Central memory CD4-positive, alpha-beta T cell (primary cell): Measurements from ENCODE around the gene PTCD3.

Experiments used
- DNase-seq: peaks from one replicate; pipeline ENCODE4 v3.0.0; 2022
- total RNA-seq, 3 experiments: gene quantifications; one replicate each; lab custom pipeline; 2026; lab: John Stamatoyannopoulos, UW

Gene PTCD3
- total RNA-seq, result 171 to 212 (median 176) reads per million in 3 experiments

DNA sequence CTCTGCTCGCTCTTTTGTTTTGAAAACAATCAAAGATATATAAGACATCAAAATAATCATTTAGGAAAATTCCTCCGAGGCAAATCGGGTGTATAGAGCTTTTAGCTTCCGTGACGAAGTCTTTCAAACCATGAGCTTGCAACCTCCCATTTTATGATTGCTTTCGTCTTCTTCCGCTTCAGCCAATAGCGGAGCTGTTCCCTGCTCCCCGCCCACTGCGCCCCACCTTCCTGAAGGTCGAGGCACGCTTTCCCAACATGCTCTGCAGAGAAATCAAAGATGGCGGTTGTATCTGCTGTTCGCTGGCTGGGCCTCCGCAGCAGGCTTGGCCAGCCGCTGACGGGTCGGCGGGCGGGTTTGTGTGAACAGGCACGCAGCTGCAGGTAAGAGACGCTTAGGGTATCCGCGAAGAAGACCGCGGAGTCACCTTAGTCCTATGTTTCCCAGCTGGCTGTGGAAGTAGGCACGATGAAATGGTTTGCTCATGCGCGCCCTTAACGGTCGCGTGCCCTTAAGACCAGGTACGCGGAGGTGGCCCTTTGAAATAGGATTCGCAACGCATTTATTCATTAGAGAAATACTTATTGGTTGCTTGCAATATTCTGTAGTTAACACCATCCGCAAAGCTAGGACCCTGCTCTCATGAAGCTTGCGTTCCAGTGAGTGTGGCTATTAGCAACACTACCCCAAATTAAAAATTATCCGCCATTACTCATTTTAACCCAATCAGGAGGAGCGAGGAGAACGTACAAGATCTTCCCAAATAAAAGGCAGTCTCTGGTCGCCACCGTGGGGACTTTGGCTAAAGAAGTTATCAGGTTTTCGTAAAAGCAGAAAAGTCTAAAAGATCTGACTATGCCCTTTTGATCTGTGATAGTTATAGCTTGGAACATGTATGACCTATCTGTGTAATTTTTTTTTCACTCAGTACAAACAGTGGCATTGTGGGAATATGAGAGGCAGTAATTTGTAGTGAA lies at the start of gene PTCD3:
Gene PTCD3 (plus strand): TSS at position 267 of the 977 bp plus-strand sequence. CDS start 13 bp downstream, at position 280.
- peak; percentile 92 for DNase-seq

DNA sequence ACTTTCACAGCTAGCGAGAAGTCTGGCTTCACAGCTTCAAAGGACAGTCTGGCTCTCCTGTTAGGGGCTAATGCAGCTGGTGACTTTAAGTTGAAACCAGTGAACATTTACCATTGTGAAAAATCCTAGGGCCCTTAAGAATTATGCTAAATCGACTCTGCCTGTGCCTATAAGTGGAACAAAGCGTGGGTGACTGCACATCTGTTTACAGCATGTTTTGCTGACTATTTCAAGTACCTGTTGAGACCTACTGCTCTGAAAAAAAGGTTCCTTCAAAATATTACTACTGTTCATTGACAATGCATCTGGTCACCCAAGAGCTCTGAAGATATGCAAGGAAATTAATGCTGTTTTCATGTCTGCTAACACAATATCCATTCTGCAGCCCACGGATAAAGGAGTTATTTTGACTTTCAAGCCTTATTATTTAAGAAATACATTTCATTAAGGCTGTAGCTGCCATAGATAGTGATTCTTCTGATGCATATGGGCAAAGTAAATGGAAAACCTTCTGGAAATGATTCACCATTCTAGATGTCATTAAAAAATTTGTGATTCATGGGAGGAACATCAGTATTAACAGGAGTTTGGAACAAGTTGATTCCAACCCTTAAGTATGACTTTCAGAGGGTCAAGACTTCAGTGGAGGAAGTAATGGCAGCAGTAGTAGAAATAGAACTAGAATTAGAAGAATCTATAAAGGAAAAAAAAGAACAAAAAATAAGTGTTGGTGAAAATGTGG lies 49.3 kb upstream of the PTCD3 start:
- DNase-seq, result no peak

DNA sequence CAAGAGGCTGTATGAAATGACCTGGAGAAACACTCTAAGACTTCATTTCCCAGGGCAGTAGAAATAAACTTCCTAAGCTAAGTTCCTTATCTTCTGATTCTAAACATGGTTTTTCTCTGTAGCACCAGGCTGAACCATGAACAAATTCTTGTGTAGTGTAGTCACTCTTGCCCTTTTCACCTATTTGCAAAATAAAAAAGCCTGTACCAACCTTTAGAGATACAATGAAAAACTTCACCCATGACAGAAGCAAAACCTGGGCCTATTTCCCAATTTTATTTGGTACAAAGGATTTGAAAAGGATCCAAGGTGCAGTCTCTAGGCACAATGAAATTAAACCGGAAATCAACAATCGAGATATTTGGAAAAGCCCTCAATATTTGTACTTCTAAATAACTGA lies 44.0 kb upstream of the PTCD3 start:
- no peak for DNase-seq

DNA sequence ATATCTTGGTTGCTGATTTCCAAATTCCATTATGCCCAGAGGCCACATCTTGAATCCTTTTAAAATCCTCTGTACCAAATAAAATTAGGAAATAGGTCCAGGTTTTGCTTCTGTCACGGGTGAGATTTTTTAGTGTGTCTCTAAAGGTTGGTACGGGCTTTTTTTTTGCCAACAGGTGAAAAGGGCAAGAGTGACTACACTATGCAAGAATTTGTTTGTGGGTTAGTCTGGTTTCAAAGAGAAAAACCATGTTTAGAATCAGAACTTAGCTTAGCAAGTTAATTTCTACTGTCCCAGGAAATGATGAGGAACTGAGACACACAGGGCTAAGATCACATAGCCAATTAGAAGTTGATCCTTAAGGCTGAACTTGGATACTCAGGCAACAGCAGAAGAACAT lies 42.0 kb upstream of the PTCD3 start:
- no peak for DNase-seq

DNA sequence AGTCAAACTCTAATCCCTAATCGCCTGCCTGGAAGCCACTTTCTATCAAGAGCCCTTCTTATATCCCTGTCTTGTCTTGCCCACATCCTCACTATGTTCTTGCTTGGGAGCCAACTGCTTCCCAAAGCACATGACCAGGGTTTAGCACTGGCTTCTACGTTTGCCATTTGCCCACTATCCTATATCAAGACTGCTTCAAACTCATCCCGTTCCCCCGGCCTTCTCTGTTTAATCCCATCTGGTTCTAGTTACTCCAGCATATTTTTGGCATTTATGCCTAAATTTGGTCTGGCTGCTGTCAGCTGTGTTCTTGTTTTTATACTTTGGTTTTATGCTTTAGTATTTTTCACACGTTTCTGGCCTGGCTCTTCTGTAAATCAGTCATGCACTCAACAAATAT lies 40.5 kb upstream of the PTCD3 start:
- no peak for DNase-seq

DNA sequence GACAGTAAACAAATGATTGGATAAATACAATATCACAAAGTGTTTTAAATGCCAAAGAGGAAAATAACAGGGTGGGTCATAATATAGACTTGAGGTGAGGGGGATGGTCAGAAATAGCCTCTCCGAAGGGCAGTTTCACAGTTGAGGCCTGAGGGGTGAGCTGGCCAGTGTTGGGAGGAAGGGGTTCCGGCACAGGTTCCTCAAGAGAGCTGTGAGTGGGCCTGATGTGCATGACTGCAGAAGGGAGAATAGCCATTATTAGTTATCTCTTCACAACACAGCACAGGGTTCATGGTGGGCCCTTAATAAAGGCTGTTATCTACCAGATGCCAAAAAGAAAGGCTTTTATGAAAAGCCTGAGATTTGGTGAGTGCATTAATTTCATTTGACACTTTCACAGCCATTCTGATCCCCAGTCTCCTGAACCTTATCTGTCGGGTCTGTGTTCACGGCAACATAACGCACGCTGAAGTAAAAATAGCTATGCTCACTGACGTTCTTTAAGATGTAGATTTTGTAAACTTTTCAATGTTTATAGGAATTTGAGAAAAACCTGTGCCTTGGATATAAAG lies 39.9 kb upstream of the PTCD3 start:
- no peak for DNase-seq

DNA sequence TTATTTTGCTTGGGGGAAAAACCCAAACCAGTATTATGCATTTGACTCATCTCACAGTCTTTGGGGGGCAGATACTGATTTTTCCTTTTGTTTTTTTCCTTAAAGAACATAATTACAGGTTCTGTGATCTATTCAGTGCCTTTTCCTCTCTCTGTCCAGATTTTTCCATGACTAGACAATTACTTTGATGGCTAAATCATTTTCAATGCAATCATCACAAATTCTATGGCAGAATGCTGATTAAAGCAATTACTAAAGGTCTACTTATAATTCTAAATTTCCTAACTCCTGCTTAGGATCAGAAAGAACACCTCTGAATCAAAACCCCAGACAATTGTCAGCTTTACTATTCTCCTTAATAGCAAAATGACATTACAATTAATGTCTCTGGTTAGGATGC lies 39.1 kb upstream of the PTCD3 start:
- DNase-seq, result no peak

DNA sequence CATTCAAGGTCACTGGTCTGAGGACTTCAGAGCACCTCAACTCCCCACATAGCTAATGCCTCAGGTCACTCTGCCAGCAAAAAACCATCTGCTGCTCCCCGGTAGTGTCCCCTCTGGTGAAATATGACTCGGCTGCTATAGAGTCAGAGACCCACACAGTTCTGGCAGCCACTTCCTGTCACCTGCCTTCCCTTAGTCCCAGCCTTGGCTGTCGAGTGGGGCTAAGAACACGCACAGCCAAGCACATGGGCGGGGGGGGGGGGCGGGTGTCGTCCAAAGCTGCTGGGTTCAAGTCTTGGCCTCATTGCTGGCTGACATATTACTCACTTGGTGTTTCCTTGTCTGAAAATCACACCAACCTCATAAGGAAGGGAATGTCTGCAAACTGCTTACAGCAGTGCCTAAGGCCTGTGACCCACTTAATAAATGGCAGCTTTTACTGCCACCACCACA lies 37.9 kb upstream of the PTCD3 start:
- peak; percentile 29 for DNase-seq

DNA sequence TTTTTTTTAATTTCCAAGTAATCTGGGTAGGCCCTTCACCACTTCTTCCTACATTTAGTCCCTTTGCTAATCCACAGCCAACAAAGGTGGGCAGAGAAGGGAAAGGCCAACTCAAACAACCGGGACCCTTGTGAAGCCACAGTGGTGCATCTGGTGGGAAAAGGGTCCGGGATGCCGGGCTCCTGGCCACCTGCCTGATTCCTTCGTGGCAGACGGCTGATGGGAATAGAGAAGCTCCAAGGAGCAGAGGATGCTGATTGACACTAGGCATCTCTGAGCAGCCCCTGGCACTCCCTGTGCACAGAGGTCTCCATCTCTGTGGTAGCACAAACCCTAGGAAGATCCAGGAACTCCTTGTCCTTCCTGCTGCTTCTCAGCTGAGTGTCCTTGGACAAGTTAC lies 37.4 kb upstream of the PTCD3 start:
- no peak for DNase-seq

DNA sequence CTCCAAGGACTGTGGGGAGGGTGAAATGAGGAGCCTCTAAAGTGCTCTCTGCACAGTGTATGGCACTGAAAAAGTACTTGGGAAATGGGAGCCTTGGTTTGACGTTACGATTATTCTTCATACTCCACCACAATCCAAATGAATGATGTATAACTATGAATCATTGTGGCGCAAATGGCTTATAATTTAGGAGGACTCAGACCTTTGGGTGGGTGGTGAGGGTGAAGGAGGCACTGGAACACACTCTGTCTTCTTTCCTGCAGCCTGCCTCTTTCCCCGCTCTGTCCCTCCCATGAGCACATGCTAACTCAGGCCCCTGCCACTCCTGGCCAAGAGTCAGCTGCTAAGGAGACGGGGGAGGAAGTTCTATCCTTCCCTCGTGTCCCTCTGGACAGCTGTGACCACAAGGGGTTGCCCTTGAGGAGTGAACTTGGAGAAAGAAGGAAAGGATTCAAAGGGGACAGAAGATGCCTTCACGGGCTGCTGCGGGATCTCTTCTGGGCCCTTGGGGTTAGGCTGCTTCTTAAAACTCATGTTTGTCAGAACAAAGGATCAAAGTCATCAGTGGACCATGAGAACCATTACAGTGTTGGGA lies 36.8 kb upstream of the PTCD3 start:
- no peak for DNase-seq

DNA sequence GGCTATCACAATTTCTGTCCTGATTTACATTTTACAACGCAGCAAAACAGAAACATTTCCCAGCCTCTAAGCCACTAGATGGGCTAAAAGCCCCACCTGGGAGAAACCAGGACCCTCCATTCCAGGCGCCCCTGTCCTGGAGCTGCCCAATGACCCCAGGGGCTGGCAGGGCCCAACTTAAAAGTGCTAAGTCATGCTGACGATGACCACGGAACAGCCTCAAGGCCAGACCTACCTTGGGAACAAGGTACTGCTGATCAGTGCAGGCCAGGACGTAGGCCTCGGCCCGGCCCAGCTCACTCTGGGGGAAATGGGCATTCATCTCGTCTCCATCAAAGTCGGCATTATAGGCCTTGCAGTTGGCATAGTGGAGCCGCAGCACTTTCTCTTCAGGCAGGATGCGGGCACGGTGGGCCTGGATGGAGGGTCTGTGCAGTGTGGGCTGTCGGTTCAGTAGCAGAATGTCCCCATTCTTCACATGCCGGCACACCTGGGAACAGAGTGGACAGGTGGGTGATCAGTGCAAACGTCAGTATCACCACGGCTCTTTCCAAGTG lies 36.2 kb upstream of the PTCD3 start:
- DNase-seq, result no peak

DNA sequence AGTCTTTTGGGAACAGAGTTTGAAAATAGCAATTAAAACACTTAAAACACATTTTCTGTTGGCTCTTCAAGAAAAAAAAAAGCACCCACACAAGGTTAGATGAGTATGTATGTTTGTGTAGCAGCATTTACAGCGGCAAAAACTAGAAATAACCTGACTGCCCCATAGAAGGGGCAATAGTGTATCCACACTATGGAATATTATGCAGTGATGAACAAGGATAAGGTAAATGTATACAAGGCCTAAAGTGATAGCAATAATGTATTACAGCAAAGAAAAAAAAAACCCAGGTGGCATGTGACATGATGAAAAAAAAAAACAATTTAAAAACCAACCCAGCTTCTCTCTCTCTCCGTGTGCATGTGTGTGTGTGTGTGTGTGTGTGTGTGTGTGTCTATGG lies 35.2 kb upstream of the PTCD3 start:
- no peak for DNase-seq

DNA sequence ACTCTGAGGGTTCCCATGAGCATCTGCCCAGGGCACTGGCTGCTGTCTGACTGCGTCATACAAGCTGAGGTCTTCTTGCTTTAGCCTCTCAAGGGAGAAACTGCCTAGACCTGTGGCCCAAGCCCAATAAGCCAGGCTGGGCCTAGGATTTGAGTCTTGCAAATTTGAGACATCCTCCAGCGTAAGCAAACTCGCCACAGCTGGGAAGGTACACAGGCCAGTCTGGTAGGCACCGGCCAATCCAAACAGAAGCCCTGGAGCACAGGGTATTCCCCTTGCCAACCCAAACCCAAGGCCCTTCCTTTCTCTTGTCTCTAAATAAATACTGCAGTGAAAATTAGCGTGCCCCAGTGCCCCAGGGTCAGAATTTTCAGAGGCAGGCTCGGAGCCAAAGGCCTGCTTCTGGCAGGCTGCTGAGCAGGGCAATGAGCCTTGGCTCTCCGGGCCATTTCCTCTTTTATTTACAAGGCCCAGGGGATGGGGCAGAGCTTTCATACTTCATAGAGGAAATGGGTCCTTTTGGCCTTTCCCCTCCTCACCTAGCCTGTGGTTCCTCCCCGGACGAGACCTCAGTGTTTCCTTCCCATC lies 33.7 kb upstream of the PTCD3 start:
- DNase-seq, result no peak

DNA sequence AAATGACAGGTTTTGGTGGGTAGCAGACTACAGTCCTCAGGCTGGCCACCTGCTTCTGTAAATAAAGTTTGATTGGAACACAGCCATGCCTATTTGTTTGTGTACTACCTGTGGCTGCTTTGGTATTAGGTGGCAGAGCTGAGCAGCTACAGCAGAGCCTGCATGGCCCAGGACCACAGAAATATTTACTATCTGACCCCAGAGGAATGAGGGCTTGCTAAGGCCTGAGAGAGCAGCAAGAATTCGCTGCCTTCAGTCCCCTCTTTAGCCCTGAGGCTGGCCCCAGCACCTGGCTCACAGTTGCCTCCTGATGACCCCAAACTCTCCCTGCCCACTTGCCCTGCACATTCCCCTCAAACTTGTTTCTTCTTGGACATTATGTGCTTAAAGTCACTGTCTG lies 32.8 kb upstream of the PTCD3 start:
- DNase-seq, result no peak

DNA sequence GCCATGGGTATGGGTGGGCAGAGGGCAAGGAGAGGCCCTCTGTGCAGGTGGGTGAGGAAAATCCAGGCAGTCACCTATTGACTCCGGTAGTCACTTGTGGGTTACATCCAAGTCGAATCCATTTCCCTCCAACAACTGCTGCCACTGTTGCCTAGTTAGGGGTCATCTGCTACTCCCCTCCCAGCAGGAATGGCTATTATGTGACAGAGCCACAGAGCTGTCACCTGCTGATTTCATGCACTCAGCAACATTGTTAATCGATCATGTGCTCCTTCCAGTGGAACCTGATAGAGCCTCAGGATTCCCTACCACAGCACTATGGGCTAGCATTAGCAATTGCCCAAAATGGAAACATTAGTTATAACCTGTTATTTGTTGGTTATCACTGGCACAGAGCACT lies 31.8 kb upstream of the PTCD3 start:
- DNase-seq, result no peak

DNA sequence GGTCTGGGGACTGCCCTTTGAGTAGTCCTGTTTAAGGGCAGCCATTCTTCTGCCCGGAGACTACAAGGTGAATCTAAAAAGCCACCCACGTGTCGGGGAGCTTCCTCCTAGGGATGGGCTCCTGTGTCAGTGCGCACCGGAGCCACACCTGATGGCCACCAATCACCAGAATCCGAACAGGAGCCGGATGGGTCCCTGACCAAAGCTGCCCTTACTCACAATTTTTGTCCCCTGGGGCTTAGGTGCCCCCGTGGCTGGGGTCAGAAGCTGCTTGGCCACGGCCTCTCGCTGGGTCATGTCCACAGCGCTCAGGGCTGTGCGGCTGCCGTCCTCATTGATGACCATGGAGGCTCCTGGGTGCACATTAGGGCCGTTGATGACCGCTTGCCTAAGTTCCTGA lies 31.2 kb upstream of the PTCD3 start:
- no peak for DNase-seq

DNA sequence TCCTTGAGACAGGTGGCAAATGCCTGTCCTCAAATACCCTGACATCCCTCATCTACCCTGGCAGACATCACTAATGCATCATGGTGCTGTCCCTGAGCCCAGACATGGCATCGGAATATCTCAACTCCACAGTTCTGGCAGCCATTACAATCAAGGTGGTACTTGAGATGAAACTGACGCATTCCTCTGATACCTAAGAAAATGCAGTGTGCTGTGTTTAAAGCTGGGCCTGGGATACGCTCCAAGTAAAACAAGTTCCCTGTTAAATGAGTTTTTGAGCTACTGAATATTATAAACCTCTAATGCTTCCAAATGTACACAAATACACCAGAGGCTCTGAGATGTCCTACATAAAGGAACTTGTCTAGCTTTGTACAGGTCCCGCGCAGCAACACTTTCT lies 30.1 kb upstream of the PTCD3 start:
- DNase-seq, result no peak

DNA sequence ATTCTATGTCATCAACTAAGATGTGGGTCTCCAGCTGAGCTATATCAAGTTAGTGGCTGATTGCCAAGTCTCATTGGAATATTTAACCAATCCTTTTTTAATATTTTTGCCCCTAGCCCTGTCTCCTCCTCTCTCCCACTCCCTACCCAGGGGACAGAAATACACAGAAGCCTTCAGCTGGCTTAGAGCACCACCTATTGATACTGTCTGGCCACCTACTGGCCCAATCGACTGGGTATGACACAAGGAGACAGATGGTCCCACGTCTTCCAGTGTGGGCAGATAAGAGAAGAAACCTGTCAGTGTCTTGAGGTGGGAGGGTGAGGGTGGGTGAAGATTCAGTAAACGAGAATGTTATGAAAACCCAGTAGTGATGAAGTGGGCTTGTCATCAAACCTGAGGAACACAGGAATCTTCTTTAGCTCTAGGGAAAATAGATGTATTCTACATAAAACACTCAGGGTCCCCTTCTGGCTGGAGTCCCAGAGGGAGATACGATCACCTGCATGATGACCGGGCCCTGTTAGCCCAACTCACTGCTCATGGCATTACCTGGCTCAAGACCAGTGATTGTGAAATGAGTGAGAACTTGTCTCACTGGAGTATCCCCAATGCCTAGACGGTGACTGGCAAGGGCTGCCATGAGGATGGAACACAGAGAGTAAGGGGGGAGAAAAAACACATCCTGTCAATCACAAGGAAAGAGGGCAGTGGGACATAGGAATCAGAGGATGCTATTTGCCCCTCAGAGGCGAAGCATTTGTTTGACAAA lies 27.1 kb upstream of the PTCD3 start:
- DNase-seq, result peak; percentile 12

DNA sequence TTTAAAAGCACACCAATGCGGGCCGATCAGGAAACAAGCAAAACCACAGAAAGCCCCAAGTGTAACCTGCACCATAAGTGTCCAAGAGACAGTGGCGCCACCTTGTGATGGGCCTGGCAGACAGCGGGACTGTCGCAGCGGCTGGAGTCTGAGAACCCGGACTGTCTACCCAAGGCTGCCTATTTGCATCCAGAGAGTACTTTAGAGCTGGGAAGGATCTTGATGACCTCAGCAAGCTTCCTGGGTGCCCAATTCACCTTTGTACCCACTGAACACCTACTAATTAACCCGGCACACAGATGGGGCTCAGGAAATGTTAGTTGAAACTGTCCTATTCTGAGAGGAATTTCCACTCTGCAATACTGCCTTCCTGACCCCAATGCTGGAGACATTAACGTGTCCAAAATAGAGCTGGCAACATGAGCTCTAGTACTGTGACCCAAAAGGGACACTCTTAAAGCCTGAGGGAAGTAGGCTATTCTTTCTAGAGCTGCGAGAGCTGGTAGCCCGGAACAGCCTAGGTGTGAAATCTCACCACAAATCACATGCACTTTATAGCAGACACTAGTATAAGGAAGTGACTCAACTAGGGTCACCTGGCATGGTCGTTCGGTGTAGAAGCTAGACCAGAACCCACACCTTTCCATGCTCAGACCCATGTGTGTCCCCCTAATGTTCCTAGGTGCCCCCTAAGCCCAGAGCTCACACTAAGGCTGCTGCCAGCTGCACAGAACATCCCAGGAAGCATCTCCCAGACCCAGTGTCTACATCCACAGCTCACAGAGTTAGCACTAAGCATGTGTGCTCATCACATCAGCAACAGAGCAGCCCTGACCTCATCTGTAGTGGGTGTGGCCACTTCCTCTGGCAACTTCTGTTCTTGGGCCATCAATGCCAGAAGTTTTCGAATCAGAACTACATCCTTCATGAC lies 25.8 kb upstream of the PTCD3 start:
- DNase-seq, result peak; percentile 73

DNA sequence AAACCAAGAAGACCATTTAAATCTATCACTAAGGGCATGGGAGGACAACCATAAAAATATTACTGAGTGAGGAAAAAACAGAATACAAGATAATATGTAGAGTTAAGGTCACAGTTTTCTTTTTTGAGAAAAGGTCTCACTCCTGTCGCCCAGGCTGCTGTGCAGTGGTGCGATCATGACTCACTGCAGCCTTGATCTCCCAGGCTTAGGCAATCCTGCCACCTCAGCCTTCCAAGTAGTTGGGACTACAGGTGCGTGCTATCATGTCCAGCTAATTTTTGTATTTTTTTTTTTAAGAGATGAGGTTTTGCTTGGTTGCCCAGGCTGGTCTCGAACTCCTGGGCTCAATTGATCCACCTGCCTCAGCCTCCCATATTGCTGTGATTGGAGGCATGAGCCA lies 24.3 kb upstream of the PTCD3 start:
- DNase-seq, result no peak
